GM12878 (cell line): ENCODE measurements around the gene SMOC2. TPM values are rescaled to one million over a fixed set of nuclear protein-coding genes. Genes with fewer than 3 reads are reported as not detected.

Experiments
- ATAC-seq: fragments of 200-7000 bp; cut with Tn5 transposase; 3 replicates; pipeline ENCODE4 v1.9.1; 2020; ENCODE audit warnings: mild to moderate bottlenecking, moderate library complexity
- BruUV-seq: library from RNA; stranded (reverse); fragments of 400-500 nt; replicated peaks from 2 replicates; lab custom pipeline; 2021; lab: Mats Ljungman, UMichigan
- CTCF ChIA-PET: fragments of 300-600 bp; sonication (Branson Sonifier 250); formaldehyde crosslinking; extraction: SDS; loops from one replicate; lab custom pipeline; 2021; ENCODE audit warnings: inconsistent platforms; lab: Yijun Ruan, JAX
- POLR2A ChIA-PET: fragments of 350-600 bp; formaldehyde crosslinking; extraction: SDS; loops from one replicate; lab custom pipeline; 2021; ENCODE audit warnings: inconsistent platforms; lab: Charles Lee
- RAD21 ChIA-PET: fragments of 300-600 bp; sonication (Branson Sonifier 250); formaldehyde crosslinking; loops from one replicate; lab custom pipeline; 2023; ENCODE audit warnings: antibody characterized with exemption; ENCODE audit not compliant: unreplicated experiment; lab: Charles Lee
- SMC1A ChIA-PET: fragments of 300-600 bp; sonication (Branson Sonifier 250); formaldehyde crosslinking; loops from one replicate; lab custom pipeline; 2023; ENCODE audit not compliant: unreplicated experiment, uncharacterized antibody; lab: Charles Lee
- DNase-seq: peaks from one replicate; pipeline ENCODE4 v3.0.0-alpha.2; 2011; ENCODE audit warnings: low read depth, low spot score
- FAIRE-seq: peaks from 3 replicates; lab custom pipeline; 2011; peaks lifted over from hg19 to GRCh38; lab: Jason Lieb, UNC
- H2AFZ ChIP-seq: 2 replicates; pipeline ENCODE4 v1.6.0; 2011; ENCODE audit warnings: low read depth, low read length, control low read depth; ENCODE audit not compliant: control insufficient read depth
- H3K27ac ChIP-seq: 2 replicates; pipeline ENCODE4 v1.5.1; 2011; ENCODE audit warnings: control low read depth; ENCODE audit not compliant: control insufficient read depth, insufficient read depth
- H3K27me3 ChIP-seq, 2 experiments: replicated peaks in 1 of 2; 2 replicates each; pipeline versions ENCODE4 v1.6.0 to v1.6.1; 2011; ENCODE audit warnings: low read length in 1 of 2; ENCODE audit not compliant: control insufficient read depth in 2 of 2, insufficient read depth in 2 of 2
- H3K36me3 ChIP-seq, 2 experiments: 2 replicates each; pipeline ENCODE4 v1.5.1; 2011; ENCODE audit warnings: low read length in 1 of 2; ENCODE audit not compliant: control insufficient read depth in 2 of 2, insufficient read depth in 2 of 2
- H3K4me1 ChIP-seq: 2 replicates; pipeline ENCODE4 v1.6.1; 2011; ENCODE audit warnings: mild to moderate bottlenecking, low read length, moderate library complexity, mixed read lengths; ENCODE audit not compliant: control insufficient read depth, insufficient read depth
- H3K4me2 ChIP-seq: 2 replicates; pipeline ENCODE4 v1.6.0; 2011; ENCODE audit warnings: control low read depth; ENCODE audit not compliant: control insufficient read depth, insufficient read depth
- H3K4me3 ChIP-seq: fragments of 200-600 bp; sonication (generic); 2 replicates; pipeline ENCODE4 v1.5.1; 2016
- H3K79me2 ChIP-seq: 2 replicates; pipeline ENCODE4 v1.6.0; 2011; ENCODE audit warnings: low read length; ENCODE audit not compliant: control insufficient read depth, insufficient read depth
- H3K9ac ChIP-seq: 2 replicates; pipeline ENCODE4 v1.8.0; 2011; ENCODE audit warnings: low read length, control low read depth, mixed read lengths; ENCODE audit not compliant: control insufficient read depth, insufficient read depth
- H3K9me3 ChIP-seq: replicated peaks from 3 replicates; pipeline ENCODE4 v1.5.1; 2011; ENCODE audit warnings: mild to moderate bottlenecking, low read length; ENCODE audit not compliant: control insufficient read depth, insufficient read depth
- H4K20me1 ChIP-seq: 2 replicates; pipeline ENCODE4 v1.6.0; 2011; ENCODE audit not compliant: control insufficient read depth, insufficient read depth
- ATF7 ChIP-seq: fragments of 450-650 bp; IDR thresholded peaks from 2 replicates; pipeline ENCODE4 v1.6.1; 2016; ENCODE audit warnings: low read depth, mild to moderate bottlenecking
- BRCA1 ChIP-seq: IDR thresholded peaks from 2 replicates; pipeline ENCODE4 v1.6.1; 2011; ENCODE audit warnings: low read depth, low read length, improper control_type of control experiment
- CHD1 ChIP-seq: IDR thresholded peaks from 2 replicates; pipeline ENCODE4 v1.6.1; 2012; ENCODE audit warnings: low read depth, low read length, improper control_type of control experiment
- LARP7 ChIP-seq: fragments of 450-650 bp; IDR thresholded peaks from 2 replicates; pipeline ENCODE4 v1.6.1; 2017; ENCODE audit warnings: mild to moderate bottlenecking
- MTA3 ChIP-seq: IDR thresholded peaks from 2 replicates; pipeline ENCODE4 v1.6.1; 2012; ENCODE audit warnings: low read length, inconsistent platforms, borderline replicate concordance
- PRDM15 ChIP-seq: fragments of 450-650 bp; formaldehyde crosslinking; IDR thresholded peaks from 2 replicates; pipeline ENCODE4 v1.4.0; 2020; ENCODE audit warnings: mild to moderate bottlenecking, moderate library complexity
- SUPT20H ChIP-seq: IDR thresholded peaks from 2 replicates; pipeline ENCODE4 v1.6.1; 2011; ENCODE audit warnings: low read depth, mild to moderate bottlenecking, low read length, moderate library complexity, borderline replicate concordance; ENCODE audit not compliant: control insufficient read depth
- TCF3 ChIP-seq: IDR thresholded peaks from 2 replicates; pipeline ENCODE4 v1.6.1; 2012; ENCODE audit warnings: low read depth, mild to moderate bottlenecking, low read length, borderline replicate concordance; ENCODE audit not compliant: insufficient read depth
- ZNF622 ChIP-seq: fragments of 450-650 bp; IDR thresholded peaks from 2 replicates; pipeline ENCODE4 v1.6.1; 2017; ENCODE audit warnings: mild to moderate bottlenecking, inconsistent platforms
- WGBS: methylation state at CpG from one replicate; pipeline ENCODE4 v1.1.6; 2016; ENCODE audit warnings: low lambda C conversion rate; ENCODE audit not compliant: insufficient replicate concordance, insufficient coverage; ENCODE audit errors: missing lambda C conversion rate; 5-methylcytosine and 5-hydroxymethylcytosine counted together
- in situ Hi-C: fragments of 300-500 bp; cut with MboI; formaldehyde crosslinking; loops from 9 replicates; pipeline ENCODE4 v1.14.3; 2018; ENCODE audit warnings: mixed read lengths
- intact Hi-C: fragments of 100-400 bp; cut with micrococcal nuclease; formaldehyde crosslinking; loops from one replicate; pipeline ENCODE4 v1.14.2; 2022; ENCODE audit not compliant: unreplicated experiment
- polyA plus RNA-seq, 11 experiments: library from polyadenylated mRNA; depleted of rRNA in 4 of 11; unstranded in 6 of 11; stranded (reverse) in 5 of 11; fragments of >200 nt; fragmentation: Nextera tagmentation in 4 of 11; fragmentation: Illumina TruSeq in 1 of 11; extraction: Ambion mirVana in 4 of 11; extraction: Trizol in 1 of 11; gene quantifications; 1 replicate in 1 of 11; 2 replicates in 10 of 11; pipeline versions ENCODE4 v1.2.1 to v1.2.3, GENCODE V29; 2011 to 2016; ENCODE audit warnings: inconsistent platforms in 2 of 11, missing spikeins in 2 of 11, low read depth in 1 of 11
- total RNA-seq, 4 experiments: library from RNA; depleted of rRNA in 3 of 4; stranded (reverse); fragments of >200 nt in 3 of 4; fragmentation: Illumina TruSeq in 1 of 4; extraction: Trizol in 1 of 4; gene quantifications; 2 replicates each; pipeline versions ENCODE4 v1.2.1 to v1.2.3, GENCODE V29; 2013 to 2021

The SMOC2 gene
- total and polyA plus RNA-seq, 10 of the 15 experiments (the other 5 are each of a cell fraction or from before 2014, with no cell fraction given): 0.10 to 0.12 TPM; not detected in 8

- H3K4me2 ChIP-seq: no peak overlapping the region
- intact Hi-C loops (no loop called here), in situ Hi-C loops (no loop called here)
- no peak overlapping the region for H3K9ac ChIP-seq
- H3K4me1 ChIP-seq: no peaks in the 10 kb centered on the region
- FAIRE-seq (no peak), DNase-seq (no peak), ATAC-seq (no peak)
- H3K79me2 ChIP-seq: no peaks in the 10 kb centered on the region
- TF ChIP-seq CHD1 (no peak), ZNF622 (no peak), BRCA1 (no peak)
- BruUV-seq: no TSS peak
- H4K20me1 ChIP-seq: no peaks in the 10 kb centered on the region
- no peak overlapping the region for H2AFZ ChIP-seq
- SMC1A ChIA-PET: no interaction called here
- 1% methylated on average over 5 of the region's 5 CpGs for WGBS
- RAD21 ChIA-PET: no interaction called here
- POLR2A ChIA-PET: no interaction called here
- no peaks in the 10 kb centered on the region for H3K27me3 ChIP-seq
- CTCF ChIA-PET: no interaction called here
- H3K9me3 ChIP-seq: no peaks in the 10 kb centered on the region
- no peak overlapping the region for H3K4me3 ChIP-seq
- H3K27ac ChIP-seq: no peak overlapping the region
- no peaks in the 10 kb centered on the region for H3K36me3 ChIP-seq
Measured at GRCh38 chr6:168451805-168452517, 11.0 kb downstream of the SMOC2 start.

- CTCF ChIA-PET: no interaction called here
- intact Hi-C loops: no loop called here
- FAIRE-seq: no peak
- no peak for DNase-seq
- H3K4me2 ChIP-seq: no peak overlapping the region
- H3K9ac ChIP-seq: no peak overlapping the region
- POLR2A ChIA-PET: no interaction called here
- H3K79me2 ChIP-seq: no peaks in the 10 kb centered on the region
- RAD21 ChIA-PET: no interaction called here
- no peaks in the 10 kb centered on the region for H4K20me1 ChIP-seq
- TF ChIP-seq LARP7: no peak
- TF ChIP-seq MTA3: no peak
- TF ChIP-seq ATF7: no peak
- no peak for TF ChIP-seq TCF3
- TF ChIP-seq PRDM15: no peak
- TF ChIP-seq SUPT20H: no peak
- TF ChIP-seq, all 136 proteins: peak for 0
- no peak for ATAC-seq
- H3K36me3 ChIP-seq: no peaks in the 10 kb centered on the region
- WGBS: 31% methylated on average over 18 of the region's 18 CpGs
- no peak overlapping the region for H3K4me3 ChIP-seq
- SMC1A ChIA-PET: no interaction called here
- in situ Hi-C loops: no loop called here
- no peaks in the 10 kb centered on the region for H3K4me1 ChIP-seq
- H2AFZ ChIP-seq: no peak overlapping the region
- no peaks in the 10 kb centered on the region for H3K27me3 ChIP-seq
- no TSS peak for BruUV-seq
- no peaks in the 10 kb centered on the region for H3K9me3 ChIP-seq
- H3K27ac ChIP-seq: no peak overlapping the region
Measured at GRCh38 chr6:168452685-168453377, 11.8 kb downstream of the SMOC2 start.
